Measurements from ENCODE around the gene NECAB2.
A peak's percentile ranks its signal among the peaks of the same experiment; 100 is the strongest.

The NECAB2 gene

DNA sequence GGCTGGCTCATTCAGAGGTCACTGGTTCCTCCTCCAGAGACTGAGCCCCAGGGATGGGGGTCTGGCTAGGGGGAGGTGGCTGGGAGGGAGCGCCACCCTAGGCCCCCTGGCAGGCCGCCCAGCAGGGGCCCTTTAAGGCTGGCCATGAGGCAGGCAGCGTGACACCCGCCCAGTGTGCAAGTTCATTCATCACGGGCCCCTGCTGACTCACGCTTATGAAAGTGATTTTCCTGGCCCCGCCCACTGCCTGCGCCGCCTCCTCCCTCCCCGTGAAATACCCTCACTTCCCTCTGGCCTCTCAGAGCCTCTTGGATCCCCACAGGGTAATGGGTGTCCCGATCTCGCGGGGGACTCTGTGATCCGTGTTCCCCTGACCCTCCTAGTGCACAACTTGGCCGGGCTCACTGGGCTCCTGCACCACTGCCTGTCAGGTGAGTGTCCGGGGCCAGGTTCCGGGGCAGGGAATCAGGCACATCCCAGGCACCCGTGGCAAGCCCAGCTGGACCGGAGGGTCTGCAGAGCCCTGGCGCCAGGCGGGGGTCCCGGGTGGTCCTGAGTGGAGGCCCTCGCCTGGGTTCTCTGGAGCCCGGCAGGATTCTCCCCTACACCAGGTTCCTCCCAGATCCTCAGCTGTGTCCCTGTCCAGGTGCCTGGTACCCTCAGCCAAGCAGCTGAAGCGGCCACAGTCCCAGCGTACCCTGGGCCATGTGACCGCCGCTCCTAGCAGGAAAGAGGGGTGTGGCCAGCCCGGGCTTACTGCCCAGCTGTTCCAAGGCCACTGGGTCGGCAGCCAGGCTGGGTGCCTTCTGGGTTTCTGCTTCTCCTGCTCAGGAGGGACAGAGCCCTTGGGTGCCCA, 14.9 kb upstream of the NECAB2 start, which contains the start of gene OSGIN1:
Gene OSGIN1, plus strand, starts transcription at position 301 of the 856 bp plus-strand sequence. CDS start 4,432 bp downstream, outside the sequence.
- DNase-seq (ENCODE audit: low spot score): peak; percentile 94

DNA sequence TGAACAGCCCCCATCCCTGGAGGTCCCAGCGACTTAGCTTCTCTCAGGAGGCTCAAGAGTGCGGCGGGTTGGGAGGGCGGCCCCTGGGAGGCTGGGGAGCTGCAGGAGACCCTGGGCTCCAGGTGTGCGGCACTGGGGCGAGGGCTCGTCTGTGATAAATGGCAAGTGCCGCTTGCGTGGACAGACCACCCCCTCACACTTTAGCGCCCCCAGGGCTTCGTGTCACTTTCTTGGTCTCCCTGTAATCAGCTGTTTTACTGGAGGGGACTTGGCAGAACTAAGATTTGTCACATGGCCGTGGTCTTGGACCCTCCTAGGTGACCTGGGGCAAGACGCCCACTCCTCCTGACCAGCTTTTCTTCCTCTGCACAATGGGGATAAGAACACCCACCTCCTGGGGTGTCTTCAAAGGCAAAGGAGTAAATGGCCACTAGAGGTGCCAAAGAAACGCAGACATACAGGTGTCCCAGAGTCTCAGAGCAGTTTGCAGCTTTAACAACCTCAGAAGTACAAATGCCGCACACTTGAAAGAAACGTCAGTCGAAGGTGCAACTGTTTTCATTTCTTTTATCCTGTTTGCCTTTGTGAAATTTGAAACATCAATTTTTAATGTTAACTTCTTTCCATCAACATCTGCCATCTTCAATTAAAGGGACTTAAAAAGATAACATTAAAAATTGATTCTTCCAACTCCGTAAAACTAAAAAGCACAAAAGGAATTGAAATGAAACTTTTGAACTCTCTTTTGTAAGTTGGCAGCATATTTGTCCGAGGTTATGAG, 14.1 kb upstream of the NECAB2 start:
- DNase-seq (ENCODE audit: low spot score): peak; percentile 68

DNA sequence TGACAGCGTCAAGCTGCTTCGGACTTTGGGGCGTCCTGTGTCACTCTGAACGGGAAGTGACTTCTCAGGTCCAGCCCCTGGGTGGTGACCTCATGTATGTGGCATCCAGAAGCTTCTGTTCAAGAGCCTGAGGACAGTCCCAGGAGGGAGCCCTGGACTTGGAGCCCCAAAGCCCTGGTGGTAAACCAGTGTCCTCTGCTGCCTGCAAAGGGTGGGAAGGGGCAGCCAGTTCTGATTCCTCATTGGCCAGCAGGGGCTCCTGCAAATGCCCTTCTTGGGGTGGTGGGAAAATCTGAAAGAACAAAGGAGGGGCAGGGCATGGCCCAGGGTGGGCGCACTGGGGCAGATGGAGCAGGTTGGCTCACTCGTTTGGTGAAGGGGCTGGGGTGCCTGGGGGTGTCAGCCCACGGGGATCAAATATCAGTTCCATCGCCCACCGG, 13.4 kb upstream of the NECAB2 start:
- peak; percentile 86 for DNase-seq (ENCODE audit: low spot score)

DNA sequence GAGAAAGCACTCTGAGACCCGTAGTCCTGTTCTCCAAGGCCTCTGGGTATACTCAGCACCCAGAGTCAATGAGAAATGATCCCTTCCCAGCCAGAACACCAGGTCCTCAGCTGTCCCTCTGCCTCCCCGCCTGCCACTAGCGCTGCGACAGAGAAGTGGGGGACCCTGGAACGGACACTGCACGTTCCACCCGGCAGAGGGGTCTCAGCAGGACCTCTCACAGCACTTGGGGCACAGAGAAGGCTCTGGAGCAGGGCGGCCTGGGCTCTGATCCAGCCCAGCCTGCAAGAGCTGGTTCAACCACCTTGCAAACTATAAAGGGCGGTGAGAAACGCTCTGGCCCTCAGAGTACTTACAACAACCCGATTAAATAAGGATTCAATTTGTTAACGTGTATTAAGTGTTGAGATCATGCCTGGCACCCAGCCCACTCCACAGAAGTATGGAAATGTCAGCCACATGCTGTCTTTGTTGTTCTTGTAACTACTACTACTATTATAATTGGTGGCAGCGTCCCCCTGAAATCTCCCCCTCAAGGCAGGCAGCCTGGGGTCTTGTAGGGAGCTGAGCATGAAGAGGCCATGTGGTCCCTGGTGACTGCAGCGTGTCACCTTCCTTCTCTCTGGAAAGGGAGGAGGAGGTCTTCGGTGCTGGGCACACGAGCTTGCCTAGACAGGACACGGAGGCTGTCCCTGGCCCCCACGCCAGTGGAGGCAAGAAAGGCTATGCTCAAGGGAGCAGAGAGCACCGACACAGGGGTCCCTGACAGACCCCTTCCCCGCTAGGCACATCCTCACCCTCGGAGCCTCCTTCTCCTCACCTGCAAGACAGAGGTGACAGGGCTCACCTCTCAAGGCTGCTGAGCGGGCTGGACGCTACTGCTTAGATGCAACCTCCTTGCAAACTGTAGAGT, 12.6 kb upstream of the NECAB2 start:
- no peak for DNase-seq (ENCODE audit: low spot score)

DNA sequence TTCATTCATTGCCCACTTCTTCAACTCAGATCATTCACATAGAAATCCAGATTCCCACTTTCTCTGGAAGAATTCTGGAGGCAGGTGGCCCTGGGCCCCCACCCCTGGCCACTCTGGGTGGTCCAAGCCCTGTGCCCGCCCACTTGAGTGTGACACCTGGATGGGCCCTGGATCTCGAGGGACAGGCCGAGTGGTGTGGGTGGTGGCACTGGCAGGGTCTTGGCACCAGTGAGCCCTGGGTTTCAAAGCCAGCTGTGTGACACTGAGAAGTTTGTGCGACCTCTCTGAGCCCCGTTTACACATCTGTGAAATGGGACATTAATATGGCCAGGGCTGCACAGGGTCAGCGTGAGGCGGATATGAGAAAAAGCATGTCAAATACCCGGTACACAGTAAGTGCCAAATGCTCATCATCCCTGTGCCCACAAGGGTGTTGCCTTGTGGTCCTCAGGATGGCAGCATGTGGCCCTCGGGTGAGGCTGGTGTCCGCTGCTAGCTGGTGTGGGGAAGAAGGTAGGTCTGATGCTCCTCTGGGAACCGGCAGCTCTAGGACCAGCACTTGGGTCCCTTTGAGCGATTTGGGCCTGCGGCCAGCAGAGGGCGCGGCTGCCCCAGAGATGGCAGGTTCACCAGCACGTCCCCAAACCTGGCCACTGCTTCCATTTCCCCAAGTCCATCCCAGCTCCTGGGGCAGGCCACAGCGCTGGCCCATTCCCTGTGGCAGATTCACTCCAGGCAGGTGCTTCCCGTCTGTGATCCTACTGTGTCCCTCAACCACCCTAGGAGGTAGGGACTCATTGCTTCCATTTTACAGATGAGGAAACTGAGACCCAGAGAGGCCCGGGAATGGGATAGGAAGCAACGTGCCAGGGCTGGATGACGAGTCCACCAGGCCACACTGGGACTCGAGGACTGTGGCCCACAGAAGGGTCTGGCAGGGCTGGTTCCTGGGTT, 11.4 kb upstream of the NECAB2 start:
- peak; percentile 76 for DNase-seq (ENCODE audit: low spot score)

DNA sequence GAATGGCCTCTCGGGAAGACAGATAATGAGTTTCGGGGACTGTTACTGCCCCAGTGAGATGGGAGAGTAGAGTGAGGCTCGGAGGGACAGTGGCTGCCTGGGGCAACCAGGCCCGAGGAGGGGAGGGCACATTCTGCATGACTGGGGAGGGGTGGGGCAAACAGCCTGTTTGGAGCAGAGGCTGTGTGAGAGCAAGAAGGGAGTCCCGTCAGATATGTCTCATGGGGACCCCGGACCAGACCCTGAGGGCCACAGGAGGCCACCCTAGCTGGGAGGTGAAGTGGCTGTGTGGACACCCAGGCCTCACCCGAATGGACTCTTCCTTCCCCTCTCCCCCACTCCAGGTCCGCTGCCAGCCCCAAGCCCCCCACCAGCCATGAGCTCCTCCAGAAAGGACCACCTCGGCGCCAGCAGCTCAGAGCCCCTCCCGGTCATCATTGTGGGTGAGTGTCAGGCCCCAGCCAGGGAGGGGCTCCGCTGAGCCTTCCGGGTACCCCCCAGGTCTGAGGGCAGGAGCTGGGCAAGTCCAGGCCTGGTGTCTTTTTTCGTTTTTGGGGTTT, 10.7 kb upstream of the NECAB2 start:
- no peak for DNase-seq (ENCODE audit: low spot score)

DNA sequence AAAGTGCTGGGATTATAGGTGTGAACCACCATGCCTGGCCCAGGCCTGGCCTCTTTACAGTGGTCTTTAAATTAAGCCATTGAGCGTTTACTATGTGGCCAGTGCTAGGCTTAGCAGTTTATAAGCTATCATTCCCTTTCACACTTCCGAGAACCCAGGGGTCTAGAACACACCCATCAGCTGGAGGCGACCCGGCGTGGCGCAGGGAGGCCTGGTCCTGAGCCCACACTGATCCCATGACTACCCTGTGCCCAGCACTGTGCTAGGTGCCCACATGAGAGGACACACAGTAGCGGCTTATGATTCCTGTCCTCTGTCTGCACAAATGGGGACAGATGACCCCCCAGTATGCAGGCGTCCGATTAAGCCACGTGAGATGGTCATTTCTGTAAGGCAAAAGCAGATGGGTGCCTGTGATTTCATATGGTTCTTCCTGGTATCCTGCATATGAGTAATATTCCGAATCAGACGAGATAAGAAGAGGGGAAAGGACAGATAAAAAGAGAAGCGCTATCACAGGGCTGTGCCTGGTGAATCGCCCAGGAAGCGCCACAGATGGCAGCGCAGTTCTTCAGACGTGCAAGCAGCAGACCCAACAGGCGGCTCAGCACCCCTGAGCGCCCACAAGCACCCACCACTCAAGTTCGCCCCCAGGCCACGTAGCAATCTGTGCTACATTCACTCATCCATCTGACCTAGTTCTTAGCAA, 9.8 kb upstream of the NECAB2 start:
- DNase-seq (ENCODE audit: low spot score): no peak

DNA sequence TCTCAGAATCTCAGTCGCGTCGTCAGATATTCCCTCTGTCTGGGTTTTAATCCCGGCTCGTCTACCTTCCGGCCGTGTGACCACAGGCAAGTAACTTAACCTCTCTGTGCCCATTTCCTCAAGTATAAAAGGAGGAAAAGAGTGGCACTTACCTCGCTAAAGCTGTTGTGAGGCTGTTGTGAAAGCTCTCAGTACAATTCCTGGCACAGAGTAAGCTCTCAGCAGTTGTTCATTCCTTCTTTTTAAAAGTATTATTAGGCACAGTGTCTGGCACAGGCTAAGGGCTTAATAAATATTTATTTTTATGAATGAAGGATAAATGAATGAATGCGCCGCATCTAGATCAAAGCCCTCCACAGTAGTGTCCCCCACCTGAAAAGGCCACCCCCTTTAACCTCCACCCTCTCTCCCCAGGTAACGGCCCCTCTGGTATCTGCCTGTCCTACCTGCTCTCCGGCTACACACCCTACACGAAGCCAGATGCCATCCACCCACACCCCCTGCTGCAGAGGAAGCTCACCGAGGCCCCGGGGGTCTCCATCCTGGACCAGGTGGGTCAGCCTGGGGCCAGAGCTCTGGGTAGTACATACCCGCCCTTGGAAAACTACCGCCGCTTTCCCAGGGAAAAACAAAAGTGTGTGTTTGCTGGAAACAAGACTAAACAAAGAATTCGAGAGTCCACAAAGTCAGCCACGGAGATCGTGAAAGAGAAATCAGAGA, 9.0 kb upstream of the NECAB2 start:
- no peak for DNase-seq (ENCODE audit: low spot score)

DNA sequence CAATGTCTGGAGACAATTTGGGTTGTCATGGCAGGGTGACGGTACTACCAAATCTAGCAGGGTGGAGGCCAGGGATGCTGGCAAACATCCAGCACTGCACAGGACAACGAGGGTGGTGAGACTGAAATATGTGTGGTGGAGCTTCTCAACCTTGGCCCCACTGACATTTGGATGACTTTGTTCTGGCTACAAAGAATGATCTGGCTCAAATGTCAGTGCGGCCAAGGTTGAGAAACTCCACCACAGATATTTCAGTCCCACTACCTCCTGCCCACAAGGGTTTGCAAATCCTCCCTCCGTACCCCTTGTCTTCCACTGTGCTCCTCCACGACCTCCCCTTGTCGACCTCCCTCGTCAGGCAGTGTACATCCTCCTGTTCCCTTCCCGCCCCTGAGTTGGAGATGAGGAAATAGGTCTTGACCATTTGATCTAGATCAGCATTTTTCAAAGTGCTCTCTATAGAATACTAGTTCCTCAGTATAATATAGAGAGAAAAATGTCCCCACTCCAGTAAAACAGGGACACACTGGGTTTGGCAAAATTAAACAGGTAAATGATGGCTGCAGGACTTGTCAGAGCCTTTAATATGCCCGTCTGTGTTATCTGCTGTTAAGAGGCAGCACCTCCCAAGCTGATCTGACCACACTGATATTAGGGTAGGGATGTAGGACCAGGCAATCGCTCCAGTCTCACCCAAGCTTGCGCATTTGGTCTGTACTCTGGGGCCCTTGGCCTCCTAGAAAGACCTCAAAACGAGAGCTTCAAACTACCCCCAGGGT, 8.2 kb upstream of the NECAB2 start:
- no peak for DNase-seq (ENCODE audit: low spot score)

DNA sequence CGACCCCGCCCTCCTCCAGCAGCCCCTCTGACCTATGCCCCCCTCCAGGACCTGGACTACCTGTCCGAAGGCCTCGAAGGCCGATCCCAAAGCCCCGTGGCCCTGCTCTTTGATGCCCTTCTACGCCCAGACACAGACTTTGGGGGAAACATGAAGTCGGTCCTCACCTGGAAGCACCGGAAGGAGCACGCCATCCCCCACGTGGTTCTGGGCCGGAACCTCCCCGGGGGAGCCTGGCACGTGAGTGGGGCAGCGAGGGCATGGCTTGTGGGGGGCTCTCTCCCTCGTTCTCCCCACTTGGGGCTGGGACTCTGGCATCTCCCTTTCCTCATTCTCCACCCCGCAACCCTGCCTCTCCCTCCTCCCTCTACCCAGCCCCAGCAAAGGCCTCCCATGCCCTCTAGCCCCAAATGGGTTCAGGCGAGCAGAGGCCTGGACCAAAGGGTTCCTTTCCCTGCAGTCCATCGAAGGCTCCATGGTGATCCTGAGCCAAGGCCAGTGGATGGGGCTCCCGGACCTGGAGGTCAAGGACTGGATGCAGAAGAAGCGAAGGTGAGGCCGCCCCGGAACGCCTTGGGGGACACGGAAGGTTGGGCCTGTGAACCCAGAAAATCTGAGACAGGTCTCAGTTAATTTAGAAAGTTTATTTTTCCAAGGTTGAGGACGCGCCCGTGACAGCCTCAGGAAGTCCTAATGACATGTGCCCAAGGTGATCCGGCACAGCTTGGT, 7.4 kb upstream of the NECAB2 start:
- no peak for DNase-seq (ENCODE audit: low spot score)

DNA sequence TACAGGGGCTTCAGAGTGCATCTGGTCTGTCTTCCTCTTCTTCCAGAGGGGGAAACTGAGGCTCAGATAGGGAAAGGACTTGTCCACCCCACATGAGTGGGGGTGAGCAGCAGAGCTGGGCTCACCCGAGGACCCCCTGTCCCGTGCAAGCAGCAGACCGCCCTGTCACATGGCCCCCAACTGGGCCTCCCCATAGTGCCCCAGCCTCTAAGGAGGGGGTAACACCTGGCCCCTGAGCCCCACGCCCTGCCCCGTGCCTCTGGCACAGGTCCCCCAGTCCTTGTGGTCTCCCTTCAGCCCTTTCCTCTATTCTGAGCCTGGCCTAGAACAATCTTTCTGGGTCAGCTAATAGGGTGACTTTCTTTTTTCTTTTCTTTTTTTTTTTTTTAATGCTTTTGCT, 6.5 kb upstream of the NECAB2 start:
- no peak for DNase-seq (ENCODE audit: low spot score)

DNA sequence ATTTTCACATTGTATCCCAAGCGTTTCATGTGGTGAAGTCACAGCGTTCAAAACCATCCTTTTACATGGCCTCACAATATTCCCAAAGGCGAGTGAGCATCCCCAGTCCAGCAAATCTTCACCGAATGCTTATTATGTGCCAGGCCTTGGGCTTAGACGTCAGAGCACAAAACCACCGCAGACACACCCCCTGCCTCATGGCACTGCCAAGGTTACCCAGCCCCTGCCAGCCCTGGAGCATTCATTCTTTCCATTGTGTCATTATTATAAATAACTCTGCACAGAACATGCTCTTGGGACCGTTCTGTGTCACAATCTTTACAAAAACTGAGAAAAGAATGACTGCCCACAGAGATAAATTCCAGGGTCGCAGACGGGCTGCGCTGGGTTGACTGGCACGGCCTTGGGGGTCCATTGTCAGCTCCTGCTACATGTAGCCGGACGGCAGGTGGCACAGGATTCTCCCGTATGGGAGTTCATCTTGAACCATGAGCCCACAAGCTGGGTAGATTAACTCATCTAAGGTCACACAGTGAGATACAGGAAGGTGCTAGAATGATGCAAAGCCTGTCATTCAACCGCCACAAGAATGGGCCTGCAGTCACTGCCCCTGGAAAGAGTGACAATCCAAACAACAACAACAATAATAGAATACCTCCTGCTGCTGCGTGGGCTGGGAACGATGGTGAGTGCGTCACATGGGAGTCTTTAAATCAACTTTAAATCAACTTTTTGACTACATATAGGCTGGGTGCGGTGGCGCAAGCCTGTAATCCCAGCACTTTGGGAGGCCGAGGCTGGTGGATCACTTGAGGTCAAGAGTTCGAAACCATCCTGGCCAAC, 4.5 kb upstream of the NECAB2 start:
- no peak for DNase-seq (ENCODE audit: low spot score)

DNA sequence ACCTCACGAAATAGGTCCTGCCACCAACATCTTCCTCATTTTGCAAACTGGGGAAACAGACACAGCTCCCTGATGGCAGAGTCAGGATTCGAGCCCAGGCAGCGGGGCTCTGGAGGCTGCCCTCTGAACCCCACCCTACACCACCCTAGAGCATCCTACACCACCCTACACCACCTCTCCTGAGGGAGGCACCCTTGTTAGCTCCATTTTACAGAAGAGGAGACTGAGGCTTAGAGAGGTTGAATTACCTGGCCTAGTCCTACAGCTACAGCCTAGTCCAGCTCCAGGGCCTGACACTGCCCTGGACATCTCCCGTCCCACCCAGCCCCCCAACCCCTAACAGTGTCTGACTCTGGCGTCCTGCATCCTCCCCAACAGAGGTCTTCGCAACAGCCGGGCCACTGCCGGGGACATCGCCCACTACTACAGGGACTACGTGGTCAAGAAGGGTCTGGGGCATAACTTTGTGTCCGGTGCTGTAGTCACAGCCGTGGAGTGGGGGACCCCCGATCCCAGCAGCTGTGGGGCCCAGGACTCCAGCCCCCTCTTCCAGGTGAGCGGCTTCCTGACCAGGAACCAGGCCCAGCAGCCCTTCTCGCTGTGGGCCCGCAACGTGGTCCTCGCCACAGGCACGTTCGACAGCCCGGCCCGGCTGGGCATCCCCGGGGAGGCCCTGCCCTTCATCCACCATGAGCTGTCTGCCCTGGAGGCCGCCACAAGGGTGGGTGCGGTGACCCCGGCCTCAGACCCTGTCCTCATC, 3.2 kb upstream of the NECAB2 start:
- no peak for DNase-seq (ENCODE audit: low spot score)

DNA sequence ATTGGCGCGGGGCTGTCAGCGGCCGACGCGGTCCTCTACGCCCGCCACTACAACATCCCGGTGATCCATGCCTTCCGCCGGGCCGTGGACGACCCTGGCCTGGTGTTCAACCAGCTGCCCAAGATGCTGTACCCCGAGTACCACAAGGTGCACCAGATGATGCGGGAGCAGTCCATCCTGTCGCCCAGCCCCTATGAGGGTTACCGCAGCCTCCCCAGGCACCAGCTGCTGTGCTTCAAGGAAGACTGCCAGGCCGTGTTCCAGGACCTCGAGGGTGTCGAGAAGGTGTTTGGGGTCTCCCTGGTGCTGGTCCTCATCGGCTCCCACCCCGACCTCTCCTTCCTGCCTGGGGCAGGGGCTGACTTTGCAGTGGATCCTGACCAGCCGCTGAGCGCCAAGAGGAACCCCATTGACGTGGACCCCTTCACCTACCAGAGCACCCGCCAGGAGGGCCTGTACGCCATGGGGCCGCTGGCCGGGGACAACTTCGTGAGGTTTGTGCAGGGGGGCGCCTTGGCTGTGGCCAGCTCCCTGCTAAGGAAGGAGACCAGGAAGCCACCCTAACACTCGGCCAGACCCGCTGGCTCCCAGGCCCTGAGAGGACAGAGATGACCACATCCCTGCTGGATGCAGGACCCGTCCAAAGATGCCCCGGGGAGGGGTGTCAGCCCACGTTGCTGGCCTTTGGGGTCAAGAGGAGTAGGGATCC, 2.4 kb upstream of the NECAB2 start:
- DNase-seq (ENCODE audit: low spot score): no peak

DNA sequence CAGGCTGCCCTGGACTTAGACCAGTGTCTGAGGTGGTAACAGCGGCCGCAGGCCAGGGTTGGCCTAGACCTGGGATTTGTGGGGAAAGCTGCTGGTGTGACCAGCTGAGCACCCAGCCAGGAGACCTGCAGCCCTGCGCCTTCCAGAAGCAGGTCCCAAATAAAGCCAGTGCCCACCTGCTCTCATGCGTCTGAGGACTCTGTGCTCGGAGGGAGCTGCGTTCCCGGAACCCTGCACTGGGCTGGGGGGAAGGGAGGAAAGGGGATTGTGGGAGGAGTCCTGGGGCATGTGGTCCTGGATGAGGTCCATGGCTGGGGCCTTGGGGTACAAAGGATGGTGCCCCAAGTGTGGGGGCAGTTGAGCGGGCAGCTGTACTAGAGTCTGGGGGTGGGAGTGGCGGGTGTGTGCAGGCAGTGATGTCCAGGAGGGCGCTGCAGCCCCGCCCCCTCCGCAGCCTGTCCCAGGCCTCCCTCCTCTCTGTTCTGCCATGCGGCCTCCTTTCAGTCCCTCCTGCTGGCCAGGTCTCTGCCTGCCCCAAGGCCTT, 1.8 kb upstream of the NECAB2 start:
- DNase-seq (ENCODE audit: low spot score): no peak
